HG02610 (cell line): ENCODE measurements around the gene ATG10.
"Not testable (repeated sequence)": the region's sequence is repeated elsewhere in the genome, so short reads cannot be mapped to it uniquely, and the experiment has no call there.

Experiments used
- ATAC-seq: cut with Tn5 transposase; IDR thresholded peaks from one replicate; pipeline ENCODE4 v1.9.1; 2021; ENCODE audit warnings: mild to moderate bottlenecking, moderate library complexity; ENCODE audit not compliant: unreplicated experiment

The ATG10 gene

DNA sequence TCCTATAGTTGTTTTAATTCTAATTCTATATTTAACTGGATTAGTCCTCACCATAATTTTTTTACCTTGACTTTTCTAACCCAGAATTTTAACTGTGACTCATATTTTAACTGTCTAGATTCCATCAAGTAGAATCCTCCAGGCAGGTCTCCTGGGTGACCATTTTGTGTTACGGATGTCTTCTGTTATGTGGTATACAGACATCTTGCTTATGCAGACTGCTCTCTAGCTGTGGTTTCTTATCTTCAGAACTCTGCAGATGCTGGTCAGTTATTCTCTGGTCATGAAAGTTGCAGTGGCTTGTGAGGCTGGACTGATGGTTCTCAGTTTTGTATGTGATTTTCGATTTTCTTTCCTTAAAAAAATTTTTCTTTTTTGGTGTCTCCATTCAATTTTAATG, 139.4 kb downstream of the ATG10 start:
- peak; percentile 87 for ATAC-seq

DNA sequence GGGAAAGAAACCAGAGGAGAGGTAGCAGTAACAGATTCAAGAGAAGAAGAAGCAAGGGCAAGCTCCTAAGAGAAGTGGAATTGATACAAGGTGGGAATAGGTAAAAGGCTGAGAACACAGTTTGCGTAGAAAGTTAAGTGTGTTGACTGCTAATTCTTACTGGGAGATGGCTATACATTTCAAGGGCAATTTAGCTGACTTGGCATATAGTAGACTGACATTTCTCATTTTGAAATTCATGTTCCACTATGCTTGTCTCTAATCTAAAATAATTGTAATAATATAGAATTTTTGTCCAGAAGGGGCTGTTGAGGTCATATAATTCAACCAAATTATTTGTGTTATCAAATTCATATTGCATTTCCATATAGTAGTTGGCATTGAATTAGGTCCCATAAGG, 144.0 kb downstream of the ATG10 start:
- ATAC-seq, result no peak

DNA sequence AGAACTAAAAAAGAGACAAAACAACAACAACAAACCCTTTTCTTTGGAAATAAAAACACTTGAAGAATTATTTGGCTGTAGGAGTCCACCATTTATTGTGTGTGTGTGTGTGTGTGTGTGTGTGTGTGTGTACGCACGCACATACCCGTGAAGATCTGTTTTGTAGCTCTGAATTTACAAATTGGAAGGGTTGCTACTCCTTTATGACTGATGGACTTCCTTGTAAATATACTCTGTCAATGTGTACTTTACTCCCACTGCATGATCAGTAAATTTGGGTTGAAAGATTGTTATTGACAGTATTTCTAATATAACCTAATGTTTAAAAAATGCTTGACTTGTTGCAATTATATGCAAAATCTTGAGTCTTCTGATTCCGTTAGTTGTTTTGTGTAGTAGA, 148.1 kb downstream of the ATG10 start:
- no peak for ATAC-seq

DNA sequence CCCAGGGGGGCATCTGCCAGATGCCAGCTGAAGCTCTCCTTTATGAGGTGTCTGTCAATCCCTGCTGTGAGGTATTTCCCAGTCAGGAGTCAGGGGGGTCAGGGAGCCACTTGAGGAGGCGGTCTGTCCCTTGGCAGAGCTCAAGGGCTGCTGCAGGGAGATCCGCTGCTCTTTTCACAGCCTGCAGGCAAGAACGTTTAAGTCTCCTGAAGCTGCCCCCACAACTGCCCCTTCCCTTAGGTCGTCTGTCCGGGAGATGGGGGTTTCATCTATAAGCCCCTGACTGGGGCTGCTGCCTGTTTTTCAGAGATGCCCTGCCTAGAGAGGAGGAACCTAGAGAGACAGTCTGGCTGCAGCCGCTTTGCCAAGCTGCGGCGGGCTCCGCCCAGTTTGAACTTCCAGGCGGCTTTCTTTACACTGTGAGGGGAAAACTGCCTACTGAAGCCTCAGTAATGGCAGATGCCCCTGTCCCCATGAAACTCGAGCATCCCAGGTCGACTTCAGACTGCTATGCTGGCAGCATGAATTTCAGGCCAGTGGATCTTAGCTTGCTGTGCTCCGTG, 158.0 kb downstream of the ATG10 start:
- ATAC-seq, result no peak

DNA sequence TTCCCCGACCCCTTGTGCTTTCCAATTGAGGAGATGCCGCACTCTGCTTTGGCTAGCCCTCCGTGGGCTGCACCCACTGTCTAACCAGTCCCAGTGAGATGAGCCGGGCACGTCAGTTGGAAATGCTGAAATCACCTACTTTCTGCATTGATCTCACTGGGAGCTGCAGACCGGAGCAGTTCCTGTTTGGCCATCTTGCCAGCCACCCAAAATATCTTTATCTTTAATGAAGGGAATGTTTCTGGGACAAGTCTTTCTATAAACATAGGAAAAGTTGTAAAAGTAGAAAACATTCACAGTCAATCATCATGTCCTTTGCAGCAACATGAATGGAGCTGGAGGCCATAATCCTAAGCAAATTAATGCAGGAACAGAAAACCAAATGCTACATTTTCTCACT, 158.8 kb downstream of the ATG10 start:
- no peak for ATAC-seq

DNA sequence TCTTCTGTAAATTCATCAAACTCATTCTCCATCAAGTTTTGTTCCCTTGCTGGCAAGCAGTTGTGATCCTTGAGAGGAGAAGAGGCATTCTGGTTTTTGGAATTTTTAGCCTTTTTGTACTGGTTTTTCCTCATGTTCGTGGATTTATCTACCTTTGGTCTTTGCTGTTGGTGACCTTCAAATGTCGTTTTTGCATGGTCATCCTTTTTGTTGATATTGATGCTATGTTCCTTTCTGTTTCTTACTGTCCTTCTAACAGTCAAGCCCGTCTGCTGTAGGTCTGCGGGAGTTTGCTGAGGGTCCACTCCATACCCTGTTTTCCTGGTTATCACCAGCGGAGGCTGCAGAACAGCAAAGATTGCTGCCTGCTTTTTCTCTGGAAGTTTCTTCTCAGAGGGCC, 165.4 kb downstream of the ATG10 start:
- no peak for ATAC-seq

DNA sequence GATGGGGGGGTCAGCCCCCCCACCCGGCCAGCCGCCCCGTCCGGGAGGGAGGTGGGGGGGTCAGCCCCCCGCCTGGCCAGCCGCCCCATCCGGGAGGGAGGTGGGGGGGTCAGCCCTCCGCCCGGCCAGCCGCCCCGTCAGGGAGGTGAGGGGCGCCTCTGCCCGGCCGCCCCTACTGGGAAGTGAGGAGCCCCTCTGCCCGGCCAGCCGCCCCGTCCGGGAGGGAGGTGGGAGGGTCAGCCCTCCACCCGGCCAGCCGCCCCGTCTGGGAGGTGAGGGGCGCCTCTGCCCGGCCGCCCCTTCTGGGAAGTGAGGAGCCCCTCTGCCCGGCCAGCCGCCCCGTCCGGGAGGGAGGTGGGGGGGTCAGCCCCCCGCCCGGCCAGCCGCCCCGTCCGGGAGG, 168.0 kb downstream of the ATG10 start:
- ATAC-seq, result not testable (repeated sequence)

DNA sequence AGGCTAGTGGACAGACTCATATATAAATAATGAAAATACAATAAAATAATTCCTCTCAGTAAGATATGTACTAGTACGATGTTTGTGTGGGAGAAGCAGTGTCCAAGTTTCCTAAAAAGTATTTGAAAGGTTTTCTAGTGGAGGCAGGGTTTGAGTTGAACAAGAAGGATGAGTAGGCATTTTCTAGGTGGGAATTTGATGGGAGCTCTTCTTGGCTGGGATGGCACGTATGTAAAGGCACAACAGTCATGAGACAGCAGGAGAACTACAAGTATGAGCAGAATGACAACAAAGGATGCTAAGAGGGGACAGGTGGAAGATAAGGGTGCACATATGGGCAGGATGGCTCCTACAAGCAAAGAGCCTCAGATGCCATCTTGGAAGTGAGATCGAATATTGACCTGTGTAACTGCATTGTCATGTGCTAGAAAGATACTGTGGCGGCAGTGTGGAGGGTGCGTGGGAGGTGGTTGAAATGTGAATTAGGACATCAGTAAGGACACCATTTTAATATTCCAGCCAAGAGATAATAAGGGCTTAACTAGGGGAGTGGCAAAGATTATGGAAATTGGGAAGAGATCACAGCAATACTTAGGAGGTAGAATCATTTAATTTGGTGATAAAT, 170.5 kb downstream of the ATG10 start:
- no peak for ATAC-seq

DNA sequence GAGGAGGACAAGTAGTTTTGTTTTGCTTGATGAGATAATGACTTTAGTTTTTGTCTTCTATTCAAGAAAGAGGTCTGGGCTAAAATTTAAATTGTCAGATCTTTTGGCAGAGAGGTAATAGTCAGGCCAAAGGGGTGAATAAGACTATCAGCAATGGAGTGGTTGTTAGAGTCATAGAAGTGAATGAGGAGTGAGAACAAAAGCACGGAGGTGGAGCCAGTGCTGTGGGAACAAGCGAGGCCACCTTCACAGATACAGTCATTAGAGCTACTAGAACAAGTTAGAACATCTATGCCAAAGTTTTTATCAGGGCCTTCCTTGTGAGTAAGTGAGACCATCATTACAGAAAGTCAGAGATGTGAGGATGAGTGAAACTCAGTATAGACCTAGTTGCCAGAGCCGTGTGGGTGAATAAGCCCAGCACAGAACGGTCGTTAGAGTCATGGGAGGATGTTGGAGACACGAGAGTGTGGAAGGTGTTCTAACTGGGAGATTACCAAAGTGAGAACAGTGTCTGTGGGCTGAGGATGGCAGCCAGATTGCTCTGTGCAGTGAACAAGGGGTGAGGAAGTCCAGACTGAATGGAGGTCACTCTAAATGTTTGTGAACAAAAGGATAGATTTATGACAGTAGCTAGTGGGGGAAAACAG, 171.2 kb downstream of the ATG10 start:
- no peak for ATAC-seq

DNA sequence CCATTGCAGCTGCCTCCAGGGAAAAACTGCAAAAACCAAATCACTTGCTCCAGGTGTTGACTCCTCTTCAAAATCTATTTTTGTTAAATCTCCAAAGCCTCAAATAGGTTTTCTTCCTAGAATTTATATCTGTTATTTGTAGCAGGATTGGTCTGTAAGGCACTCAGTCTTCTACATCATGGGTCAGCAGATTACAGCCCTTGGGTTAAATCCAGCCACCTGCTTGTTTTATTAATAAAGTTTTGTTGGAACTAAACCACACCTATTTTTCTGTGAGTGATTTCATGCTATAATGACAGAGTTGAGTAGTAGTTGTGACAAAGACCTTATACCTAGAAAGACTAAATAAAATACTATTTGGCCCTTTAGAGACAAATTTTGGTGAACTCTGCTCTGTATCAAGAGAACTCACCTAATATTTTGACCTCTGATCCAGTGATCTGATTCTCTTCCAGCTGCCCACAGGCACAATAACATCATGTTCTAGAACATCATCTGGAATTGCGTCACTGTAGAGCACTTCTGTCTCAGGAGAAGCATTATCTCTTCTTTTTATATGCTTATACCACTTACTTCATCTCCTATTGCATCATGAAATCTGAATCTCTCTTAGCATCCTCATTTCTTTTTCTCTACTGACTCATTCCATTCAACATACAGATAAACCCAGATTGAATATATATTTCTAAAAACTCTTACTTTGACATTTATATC, 176.2 kb downstream of the ATG10 start:
- no peak for ATAC-seq

DNA sequence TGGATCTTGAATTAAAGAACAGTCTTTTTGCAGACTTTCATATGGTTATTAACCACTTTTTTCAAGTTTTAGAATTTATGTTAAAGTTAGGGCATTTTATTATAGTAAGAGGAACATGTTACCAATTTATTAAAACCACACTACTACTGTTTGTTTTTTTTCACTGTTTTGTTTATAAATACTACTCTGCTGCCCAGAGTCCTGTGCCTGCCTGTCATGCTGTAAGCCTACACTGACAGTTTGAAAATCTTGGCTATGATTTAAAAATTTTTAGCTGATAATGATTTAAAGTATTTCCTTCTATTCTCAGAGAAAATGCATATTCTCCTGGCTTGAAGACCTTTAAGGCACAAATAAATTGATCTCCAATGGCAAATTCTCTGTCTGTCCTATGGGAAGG, 177.6 kb downstream of the ATG10 start:
- ATAC-seq, result no peak

DNA sequence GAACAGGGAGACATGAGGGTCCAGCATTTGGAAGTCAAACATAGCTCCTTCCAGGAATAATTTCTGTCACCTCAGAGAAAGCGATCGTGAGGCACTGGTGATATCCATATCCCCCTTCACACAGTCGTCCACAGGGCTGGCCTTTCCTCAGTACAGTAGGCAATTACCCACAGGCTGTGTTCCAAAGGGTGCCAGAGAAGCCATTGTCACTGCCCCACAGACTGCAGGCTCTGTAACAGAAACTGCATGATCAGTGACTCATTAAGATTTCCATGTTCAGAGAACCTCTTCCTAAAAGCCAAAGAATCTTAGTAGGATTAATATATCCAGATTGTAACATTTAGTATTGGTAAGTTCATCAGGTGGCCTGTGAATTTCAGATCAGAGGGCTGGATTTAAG, 178.7 kb downstream of the ATG10 start:
- ATAC-seq, result no peak

DNA sequence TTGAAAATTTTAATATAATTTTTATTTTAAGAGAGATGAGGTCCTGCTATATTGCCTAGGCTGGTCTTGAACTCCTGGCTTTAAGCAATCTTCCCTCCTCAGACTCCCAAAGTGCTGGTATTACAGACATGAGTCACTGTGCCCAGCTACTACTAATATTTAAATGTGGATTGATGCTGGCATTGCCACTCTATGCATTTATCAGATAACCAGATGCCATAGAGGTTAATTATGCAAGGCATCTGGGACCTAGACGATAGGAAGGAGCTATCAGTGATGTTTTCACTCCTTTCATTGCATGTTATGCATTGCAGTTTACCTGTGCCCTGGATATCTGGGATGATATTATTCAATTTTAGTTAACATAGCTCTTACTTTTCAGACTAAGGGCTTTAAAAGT, 179.4 kb downstream of the ATG10 start:
- ATAC-seq, result no peak

DNA sequence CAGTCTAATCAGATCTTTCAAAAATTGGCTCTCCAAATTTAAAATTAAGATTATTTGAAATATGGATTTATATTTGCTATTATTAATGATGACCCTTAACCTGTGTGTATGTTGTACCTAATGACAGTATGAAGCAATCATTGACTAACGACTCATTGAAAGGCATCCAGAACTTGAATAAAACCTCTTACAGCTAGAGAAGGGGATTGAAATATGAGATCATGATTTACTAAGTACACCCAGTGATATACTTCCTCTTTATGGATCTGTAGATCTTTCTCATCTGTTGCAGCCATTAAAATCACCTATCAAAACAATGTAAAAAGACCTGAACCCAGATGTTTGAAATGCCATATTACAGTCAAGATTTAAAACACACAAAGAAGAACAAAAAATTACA, 179.8 kb downstream of the ATG10 start:
- no peak for ATAC-seq

DNA sequence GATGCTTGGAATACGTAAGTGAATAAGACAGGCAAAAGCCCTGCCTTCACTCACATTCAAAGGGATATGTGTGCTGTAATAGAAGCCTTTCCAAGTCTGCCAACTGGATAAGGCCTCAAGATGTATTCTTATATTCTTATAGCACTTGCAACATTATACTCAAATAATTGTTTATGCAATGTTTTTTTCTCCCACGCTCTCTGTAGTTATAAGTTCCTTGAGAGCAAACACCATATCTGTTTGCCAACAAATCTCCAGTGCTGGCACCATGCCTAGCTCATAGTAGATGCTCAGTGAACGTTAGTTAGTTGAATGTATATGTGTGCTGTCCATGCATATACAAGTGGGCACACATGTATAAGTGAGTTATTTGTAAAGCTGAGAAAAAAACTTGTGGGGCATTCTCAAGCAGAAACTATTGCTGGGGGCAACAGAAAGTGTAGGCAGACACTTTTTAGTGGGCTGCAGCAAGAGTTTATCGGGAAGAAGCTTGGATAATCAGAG, 181.2 kb downstream of the ATG10 start:
- no peak for ATAC-seq

DNA sequence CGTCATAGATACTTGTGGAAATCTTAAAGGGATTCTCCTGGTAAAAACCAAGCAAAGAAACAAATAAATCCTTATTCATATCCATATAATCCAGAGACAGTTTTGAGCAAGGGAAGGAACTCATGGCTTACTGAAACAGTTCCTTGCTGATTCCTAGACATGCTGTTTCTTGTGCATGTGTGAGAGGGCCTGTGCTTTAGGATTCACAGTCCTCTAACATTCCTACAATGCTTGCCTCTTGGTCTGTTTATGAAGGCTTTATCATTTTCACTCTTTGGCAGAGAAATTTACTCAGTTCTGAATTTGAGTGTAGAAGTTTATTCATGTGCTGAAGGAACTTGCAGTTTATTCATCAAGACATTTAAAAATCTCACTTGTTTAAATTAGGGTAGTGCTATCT, 183.0 kb downstream of the ATG10 start:
- no peak for ATAC-seq

DNA sequence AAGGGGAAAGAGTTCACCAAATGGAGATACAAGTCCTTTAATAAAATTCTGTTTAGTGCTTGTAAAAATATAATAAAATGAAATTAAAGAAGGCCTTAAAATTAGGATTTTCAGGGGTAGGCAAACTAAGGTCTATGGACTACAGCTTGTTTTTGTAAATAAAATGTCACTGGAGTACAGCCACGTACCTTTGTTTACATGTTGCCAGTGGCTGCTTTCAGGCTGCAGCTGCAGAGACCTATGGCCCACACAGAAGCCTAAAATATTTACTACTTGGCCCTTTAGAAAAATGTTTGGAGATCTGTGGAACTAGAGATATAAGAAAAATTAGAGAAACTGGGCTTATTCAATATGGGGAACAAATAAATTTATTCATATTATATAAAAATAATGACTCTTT, 183.5 kb downstream of the ATG10 start:
- ATAC-seq, result no peak

DNA sequence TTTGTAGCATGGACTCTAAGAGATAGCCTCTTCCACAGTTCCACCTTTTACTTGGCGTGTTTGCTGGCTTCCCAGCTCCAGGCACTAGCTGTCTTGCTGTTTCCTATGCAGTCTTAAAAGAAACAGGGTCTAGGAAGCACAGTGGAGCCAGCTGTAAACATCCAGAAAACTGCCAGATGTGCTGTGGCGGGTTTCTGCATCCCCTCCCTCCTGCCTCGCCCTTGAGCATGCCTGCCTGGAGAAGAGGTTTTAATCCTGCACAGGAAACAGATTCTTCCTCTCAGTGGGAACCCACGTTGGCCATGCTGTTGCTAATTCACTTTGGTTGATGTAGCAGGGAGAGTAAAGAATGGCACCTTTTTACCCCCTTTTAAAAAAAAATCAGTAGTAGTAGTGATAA, 185.1 kb downstream of the ATG10 start:
- ATAC-seq, result no peak

DNA sequence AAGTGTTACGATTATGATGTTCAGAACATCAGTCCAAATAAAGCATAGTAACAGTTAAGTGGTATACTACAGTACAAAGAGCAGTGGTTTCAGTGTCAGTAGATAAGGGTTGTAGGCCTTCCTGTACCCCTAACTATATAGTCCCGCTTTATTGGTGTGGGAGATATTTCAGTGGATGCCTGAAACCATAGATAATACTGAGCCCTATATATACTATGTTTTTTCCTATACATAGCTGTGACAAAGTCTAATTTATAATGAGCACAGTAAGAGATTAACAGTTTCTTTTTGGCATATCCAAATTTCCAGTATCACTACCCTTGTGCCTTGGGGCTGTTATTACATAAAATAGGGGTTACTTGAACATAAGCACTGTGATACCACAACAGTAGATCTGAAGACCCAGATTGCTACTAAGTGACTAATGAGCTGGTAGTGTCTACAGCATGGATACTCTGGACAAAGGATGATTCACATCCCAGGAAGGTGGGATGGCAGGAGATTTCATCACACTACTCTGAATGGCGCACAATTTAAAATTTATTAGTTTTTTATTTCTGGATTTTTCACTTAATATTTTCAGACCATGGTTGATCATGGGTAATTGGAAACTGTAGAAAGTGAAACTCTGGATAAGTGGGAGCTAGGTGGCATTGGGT, 187.1 kb downstream of the ATG10 start:
- no peak for ATAC-seq

DNA sequence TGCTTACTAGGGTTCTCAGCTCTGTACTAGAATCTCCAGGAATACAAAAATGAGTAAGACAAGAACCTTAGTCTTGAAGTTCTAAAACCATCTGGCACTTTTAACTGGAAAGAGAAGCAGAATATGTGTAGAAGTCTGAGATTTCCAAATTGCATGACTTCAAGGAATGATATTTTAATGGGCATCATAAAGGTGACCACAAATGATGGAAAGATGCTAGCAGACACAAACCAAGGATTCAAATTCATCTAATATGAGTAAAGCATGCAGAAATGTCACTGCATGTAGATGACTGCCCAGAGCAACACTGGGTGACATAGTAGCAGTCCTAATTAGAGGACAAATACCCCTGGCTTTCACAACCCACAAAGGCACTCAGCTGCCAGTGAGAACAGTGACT, 189.1 kb downstream of the ATG10 start:
- ATAC-seq, result no peak

DNA sequence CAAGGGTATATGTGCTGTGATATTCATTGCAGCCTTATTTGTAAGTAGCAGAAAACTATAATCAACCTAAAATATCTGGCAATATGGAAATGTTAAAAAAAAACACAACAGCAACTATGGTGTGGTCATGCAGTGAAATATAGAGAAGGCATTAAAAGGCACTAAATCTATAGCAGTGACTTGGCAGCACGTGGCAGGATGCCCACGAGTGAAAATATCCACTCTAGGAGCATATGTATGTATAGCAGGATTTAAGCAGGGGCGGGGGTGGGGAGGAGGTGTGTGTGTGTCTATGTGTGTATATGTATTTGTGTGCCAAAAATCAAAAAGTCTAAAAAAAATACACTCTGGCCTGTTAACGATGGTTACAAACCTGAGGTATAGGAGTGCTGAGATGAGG, 190.8 kb downstream of the ATG10 start:
- ATAC-seq, result no peak
